H9 (cell line): Measurements from ENCODE around the gene EVC. TPM values are rescaled to one million over a fixed set of nuclear protein-coding genes. Genes with fewer than 3 reads are reported as not detected.

ENCODE experiments used
- DNase-seq: peaks from one replicate; pipeline ENCODE4 v3.0.0-alpha.2; 2017
- H2AFZ ChIP-seq: one replicate; pipeline ENCODE4 v1.6.1; 2013; ENCODE audit warnings: mild to moderate bottlenecking, low read length, control low read depth, moderate library complexity
- H2AK5ac ChIP-seq: 2 replicates; pipeline ENCODE4 v1.6.1; 2013; ENCODE audit warnings: low read length, control low read depth, mixed read lengths; ENCODE audit not compliant: insufficient read length
- H2BK120ac ChIP-seq: one replicate; pipeline ENCODE4 v1.6.1; 2013; ENCODE audit warnings: low read depth, mild to moderate bottlenecking, low read length, control low read depth, inconsistent platforms; ENCODE audit not compliant: poor library complexity, severe bottlenecking
- H2BK12ac ChIP-seq: 2 replicates; pipeline ENCODE4 v1.6.1; 2013; ENCODE audit warnings: low read length, control low read depth, mixed read lengths, low read depth; ENCODE audit not compliant: insufficient read length
- H2BK15ac ChIP-seq: 2 replicates; pipeline ENCODE4 v1.6.1; 2013; ENCODE audit warnings: low read depth, low read length, control low read depth
- H2BK20ac ChIP-seq: one replicate; pipeline ENCODE4 v1.6.1; 2013; ENCODE audit warnings: low read depth, mild to moderate bottlenecking, low read length, control low read depth, inconsistent platforms; ENCODE audit not compliant: poor library complexity, severe bottlenecking
- H2BK5ac ChIP-seq: 2 replicates; pipeline ENCODE4 v1.6.1; 2013; ENCODE audit warnings: low read length, control low read depth, mixed read lengths; ENCODE audit not compliant: insufficient read length
- H3K14ac ChIP-seq: 2 replicates; pipeline ENCODE4 v1.6.1; 2013; ENCODE audit warnings: low read length, control low read depth; ENCODE audit not compliant: insufficient read depth
- H3K18ac ChIP-seq: 2 replicates; pipeline ENCODE4 v1.6.1; 2013; ENCODE audit warnings: low read depth, mild to moderate bottlenecking, mixed read lengths, low read length, control low read depth; ENCODE audit not compliant: insufficient read length
- H3K23ac ChIP-seq: 2 replicates; pipeline ENCODE4 v1.6.1; 2013; ENCODE audit warnings: low read length, control low read depth, mixed read lengths, low read depth; ENCODE audit not compliant: insufficient read length
- H3K23me2 ChIP-seq: 2 replicates; pipeline ENCODE4 v1.6.1; 2013; ENCODE audit warnings: low read depth, mild to moderate bottlenecking, mixed read lengths, low read length, control low read depth; ENCODE audit not compliant: insufficient read length, poor library complexity, severe bottlenecking
- H3K27ac ChIP-seq: 2 replicates; pipeline ENCODE4 v1.5.1; 2013; ENCODE audit warnings: low read length, control low read depth, mixed read lengths, low read depth; ENCODE audit not compliant: insufficient read length
- H3K27me3 ChIP-seq: 2 replicates; pipeline ENCODE4 v1.6.1; 2013; ENCODE audit warnings: low read length, control low read depth, inconsistent platforms; ENCODE audit not compliant: insufficient read depth
- H3K4ac ChIP-seq: 2 replicates; pipeline ENCODE4 v1.6.1; 2013; ENCODE audit warnings: low read depth, mild to moderate bottlenecking, control low read depth, inconsistent platforms, low read length, moderate library complexity
- H3K4me1 ChIP-seq: 2 replicates; pipeline ENCODE4 v1.6.1; 2013; ENCODE audit warnings: low read length, control low read depth, inconsistent platforms; ENCODE audit not compliant: insufficient read depth
- H3K4me2 ChIP-seq: 2 replicates; pipeline ENCODE4 v1.6.1; 2013; ENCODE audit warnings: low read length, control low read depth, mixed read lengths; ENCODE audit not compliant: insufficient read length, insufficient read depth
- H3K56ac ChIP-seq: 2 replicates; pipeline ENCODE4 v1.6.1; 2013; ENCODE audit warnings: low read depth, mild to moderate bottlenecking, mixed read lengths, low read length, control low read depth; ENCODE audit not compliant: insufficient read length
- H3K79me1 ChIP-seq: 2 replicates; pipeline ENCODE4 v1.6.1; 2013; ENCODE audit warnings: low read depth, mild to moderate bottlenecking, moderate library complexity, low read length, control low read depth, inconsistent platforms; ENCODE audit not compliant: insufficient read depth, poor library complexity, severe bottlenecking
- H3K79me2 ChIP-seq: 2 replicates; pipeline ENCODE4 v1.6.1; 2013; ENCODE audit warnings: low read length, control low read depth, inconsistent platforms; ENCODE audit not compliant: insufficient read depth
- H3K9ac ChIP-seq: 2 replicates; pipeline ENCODE4 v1.6.1; 2013; ENCODE audit warnings: low read length, control low read depth, mixed read lengths; ENCODE audit not compliant: insufficient read length; ENCODE audit errors: extremely low read depth
- H3K9me3 ChIP-seq: one replicate; pipeline ENCODE4 v1.6.1; 2013; ENCODE audit warnings: low read depth, low read length, inconsistent platforms; ENCODE audit not compliant: control insufficient read depth
- H3T11ph ChIP-seq: one replicate; pipeline ENCODE4 v1.6.1; 2013; ENCODE audit warnings: mild to moderate bottlenecking, low read length, control low read depth, inconsistent platforms
- H4K20me1 ChIP-seq: one replicate; pipeline ENCODE4 v1.6.1; 2013; ENCODE audit not compliant: control insufficient read depth, insufficient read length, insufficient read depth
- H4K5ac ChIP-seq: 2 replicates; pipeline ENCODE4 v1.6.1; 2013; ENCODE audit warnings: low read depth, mild to moderate bottlenecking, mixed read lengths, low read length, control low read depth; ENCODE audit not compliant: insufficient read length
- H4K8ac ChIP-seq: replicated peaks from 2 replicates; pipeline ENCODE4 v1.6.1; 2013; ENCODE audit warnings: low read length, control low read depth, mixed read lengths, low read depth; ENCODE audit not compliant: insufficient read length
- H4K91ac ChIP-seq: 2 replicates; pipeline ENCODE4 v1.6.1; 2013; ENCODE audit warnings: low read depth, mild to moderate bottlenecking, moderate library complexity, mixed read lengths, low read length, control low read depth; ENCODE audit not compliant: insufficient read length
- H3K27ac Mint-ChIP-seq, 3 experiments: 2 replicates in 2 of 3; 3 replicates in 1 of 3; pipeline ENCODE4 v1.8.0; 2020 to 2021; ENCODE audit warnings: mixed read lengths in 3 of 3, mild to moderate bottlenecking in 1 of 3, moderate library complexity in 1 of 3
- H3K27me3 Mint-ChIP-seq: 2 replicates; pipeline ENCODE4 v1.8.0; 2021; ENCODE audit warnings: low read depth, mild to moderate bottlenecking, moderate library complexity, mixed read lengths
- H3K36me3 Mint-ChIP-seq, 3 experiments: 2 replicates in 2 of 3; 3 replicates in 1 of 3; pipeline ENCODE4 v1.8.0; 2020 to 2021; ENCODE audit warnings: low read depth in 3 of 3, mixed read lengths in 3 of 3; ENCODE audit not compliant: insufficient read depth in 1 of 3
- H3K4me1 Mint-ChIP-seq, 2 experiments: 2 replicates each; pipeline ENCODE4 v1.8.0; 2020; ENCODE audit warnings: mixed read lengths in 2 of 2
- H3K4me3 Mint-ChIP-seq, 2 experiments: 2 replicates in 1 of 2; 3 replicates in 1 of 2; pipeline ENCODE4 v1.8.0; 2020 to 2021; ENCODE audit warnings: mild to moderate bottlenecking in 2 of 2, mixed read lengths in 2 of 2, moderate library complexity in 1 of 2
- H3K9me3 Mint-ChIP-seq, 2 experiments: 2 replicates in 1 of 2; 3 replicates in 1 of 2; pipeline ENCODE4 v1.8.0; 2020; ENCODE audit warnings: mild to moderate bottlenecking in 2 of 2, mixed read lengths in 2 of 2, moderate library complexity in 1 of 2
- WGBS: extraction: QIAGEN DNeasy Blood & Tissue Kit; methylation state at CpG from one replicate; pipeline ENCODE4 v1.1.7; 2013; ENCODE audit warnings: missing lambda C conversion rate, low lambda C conversion rate, mixed read lengths; ENCODE audit not compliant: insufficient read length; ENCODE audit errors: extremely low coverage; 5-methylcytosine and 5-hydroxymethylcytosine counted together
- total RNA-seq: library from RNA; stranded (reverse); gene quantifications from 2 replicates; pipeline ENCODE4 v1.2.1, GENCODE V29; 2021
- TF ChIP-seq, protein P1 (sequence below): fragments of 200-600 bp; sonication (generic); conservative IDR thresholded peaks from 3 replicates; pipeline ENCODE4 v1.8.0; 2021; ENCODE audit warnings: antibody characterized with exemption, mild to moderate bottlenecking

EVC gene
- total RNA-seq, 1 experiment from 2014 or later = 10.1 TPM

DNA sequence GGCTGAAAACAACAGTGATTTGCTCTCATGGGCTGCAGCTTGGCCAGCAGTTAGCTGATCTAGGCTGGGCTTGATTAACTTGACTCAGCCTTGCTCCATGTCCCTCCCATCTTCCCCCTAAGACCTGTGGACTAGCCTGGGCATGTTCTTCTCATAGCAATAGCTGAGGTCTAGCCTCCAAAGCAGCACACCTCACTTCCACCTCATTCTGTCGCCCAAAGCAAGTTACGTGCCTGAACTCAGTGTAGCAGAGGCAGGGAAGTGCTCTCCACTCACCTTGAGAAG is 62.2 kb downstream of the EVC start:
- Histone ChIP-seq H3K9ac (no peak overlapping the region), H2BK15ac (no peak overlapping the region), H2AK5ac (no peak overlapping the region), H3K14ac (no peak overlapping the region), H3K27me3 (no peaks in the 10 kb centered on the region), H3T11ph (no peak overlapping the region), H3K18ac (no peak overlapping the region), H2BK120ac (no peak overlapping the region), H3K4me1 (peaks cover 6% of the 10 kb centered on the region; the same call in 1 of the 2 replicates), H3K27ac (no peak overlapping the region), H3K79me2 (no peaks in the 10 kb centered on the region), H3K4ac (no peak overlapping the region), H2BK20ac (no peak overlapping the region), H4K8ac (no peak overlapping the region), H4K91ac (no peak overlapping the region), H3K79me1 (no peaks in the 10 kb centered on the region), H3K9me3 (peaks cover 26% of the 10 kb centered on the region), H4K20me1 (no peaks in the 10 kb centered on the region), H3K4me2 (no peak overlapping the region), H3K23me2 (no peaks in the 10 kb centered on the region), H3K56ac (no peak overlapping the region), H4K5ac (no peak overlapping the region), H3K23ac (no peak overlapping the region), H2BK5ac (no peak overlapping the region), H2AFZ (no peak overlapping the region), H2BK12ac (no peak overlapping the region)
- H3K36me3 Mint-ChIP-seq = peaks cover 61 to 63% (median 62%) of the 10 kb centered on the region in 3 experiments
- peaks cover 44 to 45% of the 10 kb centered on the region in 2 experiments for H3K9me3 Mint-ChIP-seq
- no CpG with 5 or more reads among the region's 2 CpGs for WGBS
- peak; percentile 32 for DNase-seq
- H3K4me3 Mint-ChIP-seq = no peak overlapping the region
- TF ChIP-seq, protein P1, sequence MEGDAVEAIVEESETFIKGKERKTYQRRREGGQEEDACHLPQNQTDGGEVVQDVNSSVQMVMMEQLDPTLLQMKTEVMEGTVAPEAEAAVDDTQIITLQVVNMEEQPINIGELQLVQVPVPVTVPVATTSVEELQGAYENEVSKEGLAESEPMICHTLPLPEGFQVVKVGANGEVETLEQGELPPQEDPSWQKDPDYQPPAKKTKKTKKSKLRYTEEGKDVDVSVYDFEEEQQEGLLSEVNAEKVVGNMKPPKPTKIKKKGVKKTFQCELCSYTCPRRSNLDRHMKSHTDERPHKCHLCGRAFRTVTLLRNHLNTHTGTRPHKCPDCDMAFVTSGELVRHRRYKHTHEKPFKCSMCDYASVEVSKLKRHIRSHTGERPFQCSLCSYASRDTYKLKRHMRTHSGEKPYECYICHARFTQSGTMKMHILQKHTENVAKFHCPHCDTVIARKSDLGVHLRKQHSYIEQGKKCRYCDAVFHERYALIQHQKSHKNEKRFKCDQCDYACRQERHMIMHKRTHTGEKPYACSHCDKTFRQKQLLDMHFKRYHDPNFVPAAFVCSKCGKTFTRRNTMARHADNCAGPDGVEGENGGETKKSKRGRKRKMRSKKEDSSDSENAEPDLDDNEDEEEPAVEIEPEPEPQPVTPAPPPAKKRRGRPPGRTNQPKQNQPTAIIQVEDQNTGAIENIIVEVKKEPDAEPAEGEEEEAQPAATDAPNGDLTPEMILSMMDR = no peak
- no peaks in the 10 kb centered on the region for H3K27me3 Mint-ChIP-seq
- H3K27ac Mint-ChIP-seq = peak overlapping the region in 1 of 3 experiments; percentile 50; a peak in 2 of 7 replicates
- peaks cover 21% of the 10 kb centered on the region in 2 experiments for H3K4me1 Mint-ChIP-seq
